DND-41 (cell line): Measurements from ENCODE around the gene CHST14.

ENCODE experiments used
- CTCF ChIP-seq: IDR thresholded peaks from 2 replicates; pipeline ENCODE4 v1.5.1; 2012; ENCODE audit warnings: borderline replicate concordance, low read length, moderate library complexity, mild to moderate bottlenecking; ENCODE audit not compliant: poor library complexity, severe bottlenecking; ENCODE audit errors: extremely low read depth
- EZH2 ChIP-seq: IDR thresholded peaks from 3 replicates; pipeline ENCODE4 v1.6.1; 2012; ENCODE audit warnings: borderline replicate concordance, low read depth, mild to moderate bottlenecking, moderate library complexity, low read length, inconsistent platforms; ENCODE audit not compliant: severe bottlenecking

- TF ChIP-seq CTCF (no peak), EZH2 (no peak)
Observed at GRCh38 chr15:40454904-40455391, 15.8 kb upstream of the CHST14 start.
